Lung (tissue), 12 donors: ENCODE measurements around the gene ITPR1. TPM values are rescaled to one million over a fixed set of nuclear protein-coding genes. Genes with fewer than 3 reads are reported as not detected.

Experiments used
- ATAC-seq: fragments of 200-7000 bp; cut with Tn5 transposase; one replicate; pipeline ENCODE4 v1.9.1; 2020; ENCODE audit warnings: moderate number of reproducible peaks; ENCODE audit not compliant: insufficient read depth, low FRiP score
- DNase-seq, 3 donors: peaks; one replicate each; pipeline ENCODE4 v3.0.0-alpha.2; 2013 to 2017
- H3K27ac ChIP-seq, 2 donors: one replicate each; pipeline ENCODE4 v1.5.1; 2013; ENCODE audit warnings: mild to moderate bottlenecking in 2 of 2, moderate library complexity in 2 of 2, control low read depth in 1 of 2, inconsistent platforms in 1 of 2, low read depth in 1 of 2, low read length in 1 of 2
- H3K27me3 ChIP-seq, 3 donors: one replicate each; pipeline ENCODE4 v1.5.1; 2013; ENCODE audit warnings: low read length in 2 of 3; ENCODE audit not compliant: control insufficient read depth in 3 of 3, insufficient read depth in 3 of 3
- H3K36me3 ChIP-seq, 4 donors: one replicate each; pipeline ENCODE4 v1.5.1; 2013; ENCODE audit warnings: low read length in 4 of 4, mild to moderate bottlenecking in 1 of 4, moderate library complexity in 1 of 4; ENCODE audit not compliant: control insufficient read depth in 4 of 4, insufficient read depth in 4 of 4
- H3K4me1 ChIP-seq, 5 donors: one replicate each; pipeline ENCODE4 v1.5.1; 2013; ENCODE audit warnings: low read length in 5 of 5, mild to moderate bottlenecking in 2 of 5, moderate library complexity in 1 of 5; ENCODE audit not compliant: control insufficient read depth in 5 of 5, insufficient read depth in 5 of 5
- H3K4me3 ChIP-seq: one replicate; pipeline ENCODE4 v1.5.1; 2013; ENCODE audit warnings: mild to moderate bottlenecking, control low read depth, moderate library complexity
- H3K9ac ChIP-seq, 2 donors: one replicate each; pipeline ENCODE4 v1.5.1; 2013; ENCODE audit warnings: low read length in 2 of 2, control low read depth in 1 of 2; ENCODE audit not compliant: insufficient read depth in 1 of 2
- H3K9me3 ChIP-seq, 4 donors: one replicate each; pipeline ENCODE4 v1.5.1; 2013; ENCODE audit warnings: low read length in 3 of 4, mild to moderate bottlenecking in 1 of 4, moderate library complexity in 1 of 4; ENCODE audit not compliant: control insufficient read depth in 4 of 4, insufficient read depth in 3 of 4
- WGBS, 2 donors: extraction: QIAGEN DNeasy Blood & Tissue Kit; methylation state at CpG; one replicate each; pipeline ENCODE4 v1.1.7; 2013; 5-methylcytosine and 5-hydroxymethylcytosine counted together
- polyA plus RNA-seq, 2 donors: library from polyadenylated mRNA; stranded (reverse); fragments of 200-250 nt; gene quantifications; one replicate each; pipeline ENCODE4 v1.2.1, GENCODE V29; 2013
- total RNA-seq, 2 donors: library from RNA; depleted of rRNA in 1 of 2; stranded (reverse); fragments of >200 nt in 1 of 2; gene quantifications; one replicate each; pipeline ENCODE4 v1.2.1, GENCODE V29; 2014 to 2021
- TF ChIP-seq, protein P1 (sequence below): IDR thresholded peaks from 2 replicates; pipeline ENCODE4 v1.5.1; 2012; ENCODE audit warnings: mild to moderate bottlenecking; ENCODE audit errors: control extremely low read depth, extremely low read depth
- donor health status: control.
- donor health status: control.
- donor health status: Bipolar disorder and iron deficiency.
- donor health status: healthy.
- donor health status: DM: yes; HTN: yes; CAD: no.

Gene ITPR1
- total and polyA plus RNA-seq, 4 donors: 12.4 to 152 (median 44.1) TPM

- WGBS, 2 donors: 74 to 85% methylated on average over 16 of the region's 16 CpGs
- H3K9me3 ChIP-seq: no peaks in the 10 kb centered on the region
- DNase-seq (no peak), ATAC-seq (no peak)
- no peak overlapping the region for H3K4me3 ChIP-seq
- TF ChIP-seq, protein P1, sequence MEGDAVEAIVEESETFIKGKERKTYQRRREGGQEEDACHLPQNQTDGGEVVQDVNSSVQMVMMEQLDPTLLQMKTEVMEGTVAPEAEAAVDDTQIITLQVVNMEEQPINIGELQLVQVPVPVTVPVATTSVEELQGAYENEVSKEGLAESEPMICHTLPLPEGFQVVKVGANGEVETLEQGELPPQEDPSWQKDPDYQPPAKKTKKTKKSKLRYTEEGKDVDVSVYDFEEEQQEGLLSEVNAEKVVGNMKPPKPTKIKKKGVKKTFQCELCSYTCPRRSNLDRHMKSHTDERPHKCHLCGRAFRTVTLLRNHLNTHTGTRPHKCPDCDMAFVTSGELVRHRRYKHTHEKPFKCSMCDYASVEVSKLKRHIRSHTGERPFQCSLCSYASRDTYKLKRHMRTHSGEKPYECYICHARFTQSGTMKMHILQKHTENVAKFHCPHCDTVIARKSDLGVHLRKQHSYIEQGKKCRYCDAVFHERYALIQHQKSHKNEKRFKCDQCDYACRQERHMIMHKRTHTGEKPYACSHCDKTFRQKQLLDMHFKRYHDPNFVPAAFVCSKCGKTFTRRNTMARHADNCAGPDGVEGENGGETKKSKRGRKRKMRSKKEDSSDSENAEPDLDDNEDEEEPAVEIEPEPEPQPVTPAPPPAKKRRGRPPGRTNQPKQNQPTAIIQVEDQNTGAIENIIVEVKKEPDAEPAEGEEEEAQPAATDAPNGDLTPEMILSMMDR: no peak
- no peaks in the 10 kb centered on the region for H3K27me3 ChIP-seq
- H3K4me1 ChIP-seq: peaks cover 4 to 26% (median 13%) of the 10 kb centered on the region in 5 donors
- H3K36me3 ChIP-seq: peaks cover 0 to 5% (median 3%) of the 10 kb centered on the region in 4 donors
- no peak overlapping the region for H3K27ac ChIP-seq
- no peak overlapping the region for H3K9ac ChIP-seq
These were observed 255.7 kb downstream of the ITPR1 start for GRCh38 chr3:4748701-4749378.

DNA sequence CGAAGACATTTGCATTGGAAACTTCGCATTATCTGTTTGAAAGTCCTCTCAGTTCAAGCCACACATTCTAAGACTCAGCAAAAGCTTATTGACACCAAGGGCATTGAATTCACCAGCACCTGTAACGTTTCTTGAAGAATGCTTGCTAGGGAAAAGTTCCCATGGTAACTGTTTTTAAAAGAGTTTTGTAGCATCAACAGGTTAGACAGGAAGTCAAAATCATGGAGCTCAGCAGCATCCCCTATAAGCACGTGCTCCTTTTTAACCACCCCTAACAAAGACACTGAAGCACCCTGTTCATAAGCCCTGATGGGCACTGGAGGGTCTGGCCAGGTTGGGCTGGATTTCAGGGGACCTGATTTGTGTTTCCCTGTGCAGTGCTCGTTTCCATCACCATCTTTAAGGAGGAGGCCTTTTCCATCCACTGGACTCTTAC, 256.4 kb downstream of the ITPR1 start:
- Histone ChIP-seq H3K27ac (no peak overlapping the region), H3K9ac (no peak overlapping the region)

GRCh38 chr3:4750306-4750968, 257.3 kb downstream of the ITPR1 start:
- no peak overlapping the region for H3K9ac ChIP-seq
- H3K4me3 ChIP-seq: no peak overlapping the region
- peak in 1 of 3 donors; percentile 46 for DNase-seq
- 22 to 23% methylated on average over 7 of the region's 7 CpGs for WGBS, 2 donors
- no peaks in the 10 kb centered on the region for H3K27me3 ChIP-seq
- TF ChIP-seq, protein P1: no peak
- no peak for ATAC-seq
- H3K4me1 ChIP-seq: peaks cover 4 to 33% (median 13%) of the 10 kb centered on the region in 5 donors
- H3K9me3 ChIP-seq: no peaks in the 10 kb centered on the region
- H3K27ac ChIP-seq: peak overlapping the region; percentile 7 to 76
- peaks cover 0 to 5% (median 3%) of the 10 kb centered on the region in 4 donors for H3K36me3 ChIP-seq

More for the DNA sequence above, 256.4 kb downstream of the ITPR1 start:
- H3K4me1 ChIP-seq: peaks cover 4 to 29% (median 13%) of the 10 kb centered on the region in 5 donors
- H3K27me3 ChIP-seq: no peaks in the 10 kb centered on the region
- 90 to 95% methylated on average over 5 of the region's 5 CpGs for WGBS, 2 donors
- H3K9me3 ChIP-seq: no peaks in the 10 kb centered on the region
- peaks cover 0 to 5% (median 3%) of the 10 kb centered on the region in 4 donors for H3K36me3 ChIP-seq
- no peak overlapping the region for H3K4me3 ChIP-seq
- TF ChIP-seq, protein P1: no peak
- no peak for ATAC-seq
- DNase-seq: no peak
